Neuronal stem cell (in vitro differentiated cells): ENCODE data around the gene LBX2.
A peak's percentile ranks its signal among the peaks of the same experiment; 100 is the strongest.

Experiments
- DNase-seq: peaks from one replicate; pipeline ENCODE4 v3.0.0-alpha.2; 2013; ENCODE audit warnings: low spot score
- H2AFZ ChIP-seq: one replicate; pipeline ENCODE4 v1.6.1; 2013; ENCODE audit warnings: mild to moderate bottlenecking, low read length, inconsistent platforms
- H2AK5ac ChIP-seq: 2 replicates; pipeline ENCODE4 v1.6.1; 2013; ENCODE audit warnings: low read depth, mild to moderate bottlenecking, inconsistent platforms, low read length, moderate library complexity, mixed read lengths
- H2BK120ac ChIP-seq: 2 replicates; pipeline ENCODE4 v1.6.1; 2013; ENCODE audit warnings: low read depth, mild to moderate bottlenecking, inconsistent platforms, low read length, moderate library complexity, mixed read lengths
- H2BK12ac ChIP-seq: one replicate; pipeline ENCODE4 v1.6.1; 2013; ENCODE audit warnings: low read length, inconsistent platforms
- H2BK15ac ChIP-seq: 2 replicates; pipeline ENCODE4 v1.6.1; 2013; ENCODE audit warnings: mild to moderate bottlenecking, low read length, inconsistent platforms, mixed read lengths
- H2BK5ac ChIP-seq: one replicate; pipeline ENCODE4 v1.6.1; 2013; ENCODE audit warnings: inconsistent platforms, mild to moderate bottlenecking, low read length, moderate library complexity
- H3K14ac ChIP-seq: one replicate; pipeline ENCODE4 v1.6.1; 2013; ENCODE audit warnings: low read length, inconsistent platforms
- H3K18ac ChIP-seq: 2 replicates; pipeline ENCODE4 v1.6.1; 2013; ENCODE audit warnings: low read length, inconsistent platforms
- H3K23ac ChIP-seq: 2 replicates; pipeline ENCODE4 v1.6.1; 2013; ENCODE audit warnings: low read depth, mild to moderate bottlenecking, mixed read lengths, low read length, inconsistent platforms; ENCODE audit not compliant: poor library complexity
- H3K27ac ChIP-seq: replicated peaks from 3 replicates; pipeline ENCODE4 v1.5.1; 2013; ENCODE audit warnings: low read length, inconsistent platforms
- H3K27me3 ChIP-seq, 3 experiments: 2 replicates each; pipeline ENCODE4 v1.6.1; 2013; ENCODE audit warnings: low read length in 3 of 3, mild to moderate bottlenecking in 2 of 3, inconsistent platforms in 1 of 3, low read depth in 1 of 3, mixed read lengths in 1 of 3, moderate library complexity in 1 of 3; ENCODE audit not compliant: control insufficient read depth in 3 of 3, insufficient read depth in 3 of 3
- H3K36me3 ChIP-seq, 2 donors: replicated peaks in 1 of 2; 2 replicates each; pipeline ENCODE4 v1.6.1; 2013; ENCODE audit warnings: low read length in 2 of 2; ENCODE audit not compliant: control insufficient read depth in 2 of 2, insufficient read depth in 2 of 2
- H3K4ac ChIP-seq: 2 replicates; pipeline ENCODE4 v1.6.1; 2013; ENCODE audit warnings: inconsistent platforms, mild to moderate bottlenecking, low read length, moderate library complexity
- H3K4me1 ChIP-seq, 2 donors: 1 replicate in 1 of 2; 2 replicates in 1 of 2; pipeline ENCODE4 v1.6.1; 2013; ENCODE audit warnings: low read length in 2 of 2, low read depth in 1 of 2; ENCODE audit not compliant: control insufficient read depth in 2 of 2, insufficient read depth in 1 of 2
- H3K4me2 ChIP-seq: one replicate; pipeline ENCODE4 v1.6.1; 2013; ENCODE audit warnings: mild to moderate bottlenecking, low read length, inconsistent platforms; ENCODE audit not compliant: insufficient read depth, poor library complexity, severe bottlenecking
- H3K4me3 ChIP-seq, 2 donors: 2 replicates each; pipeline ENCODE4 v1.5.1; 2013; ENCODE audit warnings: low read length in 2 of 2, mild to moderate bottlenecking in 2 of 2, inconsistent platforms in 1 of 2, moderate library complexity in 1 of 2
- H3K79me1 ChIP-seq: one replicate; pipeline ENCODE4 v1.6.1; 2013; ENCODE audit warnings: low read depth, mild to moderate bottlenecking, inconsistent platforms, low read length, moderate library complexity
- H3K9ac ChIP-seq: one replicate; pipeline ENCODE4 v1.6.1; 2013; ENCODE audit warnings: mild to moderate bottlenecking, low read depth, low read length, inconsistent platforms; ENCODE audit not compliant: poor library complexity
- H3K9me3 ChIP-seq, 2 donors: replicated peaks in 1 of 2; 2 replicates each; pipeline versions ENCODE3 to v1.6.1; 2013; ENCODE audit warnings: low read length in 2 of 2, mild to moderate bottlenecking in 2 of 2, inconsistent platforms in 1 of 2, low read depth in 1 of 2, mixed read lengths in 1 of 2, moderate library complexity in 1 of 2; ENCODE audit not compliant: control insufficient read depth in 2 of 2, insufficient read depth in 1 of 2
- H4K8ac ChIP-seq: one replicate; pipeline ENCODE4 v1.6.1; 2013; ENCODE audit warnings: low read depth, mild to moderate bottlenecking, inconsistent platforms, low read length, moderate library complexity
- H4K91ac ChIP-seq: one replicate; pipeline ENCODE4 v1.6.1; 2013; ENCODE audit warnings: low read length, low read depth, mild to moderate bottlenecking, inconsistent platforms; ENCODE audit not compliant: poor library complexity
- WGBS, 2 donors: extraction: QIAGEN DNeasy Blood & Tissue Kit; methylation state at CpG; one replicate each; pipeline ENCODE4 v1.1.7; 2013; ENCODE audit warnings: missing lambda C conversion rate in 2 of 2, mixed read lengths in 1 of 2; ENCODE audit not compliant: insufficient read length in 2 of 2, insufficient replicate concordance in 1 of 2; ENCODE audit errors: extremely low coverage in 2 of 2; 5-methylcytosine and 5-hydroxymethylcytosine counted together

Gene LBX2

GRCh38 chr2:74457549-74458131 is 41.8 kb downstream of the LBX2 start:
- peak overlapping the region; percentile 89 for H3K9ac ChIP-seq
- H4K8ac ChIP-seq = no peak overlapping the region
- DNase-seq = peak; percentile 67
- no peak overlapping the region for H2BK120ac ChIP-seq
- no peak overlapping the region for H3K14ac ChIP-seq
- H2BK15ac ChIP-seq = no peak overlapping the region
- H3K36me3 ChIP-seq = peaks cover 18 to 36% of the 10 kb centered on the region in 2 donors
- peak overlapping the region; percentile 90 for H2AFZ ChIP-seq
- peak overlapping the region; percentile 11 for H2BK12ac ChIP-seq
- WGBS, 2 donors = no CpG with 5 or more reads among the region's 46 CpGs
- H4K91ac ChIP-seq = no peak overlapping the region
- peak overlapping the region; percentile 77 for H3K4me2 ChIP-seq
- peak overlapping the region; percentile 95 for H2BK5ac ChIP-seq
- peak overlapping the region; percentile 92 for H3K23ac ChIP-seq
- peaks cover 7 to 18% of the 10 kb centered on the region in 2 donors for H3K4me1 ChIP-seq
- H3K9me3 ChIP-seq = no peaks in the 10 kb centered on the region
- peaks cover 8% of the 10 kb centered on the region for H3K79me1 ChIP-seq
- peak overlapping the region; percentile 96 for H3K27ac ChIP-seq
- H3K18ac ChIP-seq = peak overlapping the region; percentile 96
- peak overlapping the region; percentile 64 for H2AK5ac ChIP-seq
- no peaks in the 10 kb centered on the region for H3K27me3 ChIP-seq
- peak overlapping the region; percentile 45 for H3K4ac ChIP-seq
- peak overlapping the region; percentile 67 to 85 for H3K4me3 ChIP-seq

GRCh38 chr2:74457129-74457548 is 42.3 kb downstream of the LBX2 start:
- Histone ChIP-seq H4K91ac (no peak overlapping the region), H2BK5ac (peak overlapping the region; percentile 95), H2BK12ac (peak overlapping the region; percentile 7), H2BK15ac (no peak overlapping the region), H3K4me3 (peak overlapping the region; percentile 67 to 85), H3K4me2 (peak overlapping the region; percentile 77), H3K27me3 (no peaks in the 10 kb centered on the region), H3K9me3 (no peaks in the 10 kb centered on the region), H3K14ac (no peak overlapping the region), H2BK120ac (no peak overlapping the region), H3K23ac (peak overlapping the region; percentile 83), H2AK5ac (no peak overlapping the region), H3K27ac (peak overlapping the region; percentile 96), H4K8ac (no peak overlapping the region), H3K79me1 (peaks cover 8% of the 10 kb centered on the region), H3K4me1 (peaks cover 7 to 18% of the 10 kb centered on the region in 2 donors), H3K36me3 (peaks cover 13 to 31% of the 10 kb centered on the region in 2 donors), H3K4ac (no peak overlapping the region), H3K9ac (peak overlapping the region; percentile 85), H2AFZ (peak overlapping the region; percentile 90), H3K18ac (peak overlapping the region; percentile 97)
- WGBS, 2 donors = no CpG with 5 or more reads among the region's 27 CpGs
- no peak for DNase-seq

GRCh38 chr2:74454654-74455511 is 44.5 kb downstream of the LBX2 start, which contains the start of gene INO80B:
Gene INO80B, plus strand, starts transcription at chr2:74455087. Its CDS starts 30 bp downstream, at chr2:74455117.
- H3K4ac ChIP-seq = no peak within 1 kb of the TSS
- peak within 1 kb of the TSS; percentile 32 for H3K9ac ChIP-seq
- DNase-seq = peak; percentile 98
- no peak within 1 kb of the TSS for H3K23ac ChIP-seq
- no peaks in the 10 kb centered on the region for H3K9me3 ChIP-seq
- no peak within 1 kb of the TSS for H2AK5ac ChIP-seq
- no peak within 1 kb of the TSS for H2BK120ac ChIP-seq
- no peak within 1 kb of the TSS for H3K27ac ChIP-seq
- no peak within 1 kb of the TSS for H4K91ac ChIP-seq
- peaks cover 7 to 18% of the 10 kb centered on the region in 2 donors for H3K4me1 ChIP-seq
- no peak within 1 kb of the TSS for H4K8ac ChIP-seq
- peaks cover 0 to 9% of the 10 kb centered on the region in 2 donors for H3K36me3 ChIP-seq
- H3K4me3 ChIP-seq = peak within 1 kb of the TSS; percentile 60 to 84
- peaks cover 0 to 5% (median 0%) of the 10 kb centered on the region in 3 experiments for H3K27me3 ChIP-seq
- no peak within 1 kb of the TSS for H3K14ac ChIP-seq
- H2BK5ac ChIP-seq = peak within 1 kb of the TSS; percentile 43
- H3K4me2 ChIP-seq = peak within 1 kb of the TSS; percentile 62
- H2BK15ac ChIP-seq = no peak within 1 kb of the TSS
- no peak within 1 kb of the TSS for H3K18ac ChIP-seq
- peaks cover 8% of the 10 kb centered on the region for H3K79me1 ChIP-seq
- H2AFZ ChIP-seq = peak within 1 kb of the TSS; percentile 83
- no peak within 1 kb of the TSS for H2BK12ac ChIP-seq
- WGBS, 2 donors = no CpG with 5 or more reads among the region's 40 CpGs
